ENCODE results near the gene FSD2. TPM values are rescaled to one million over a fixed set of nuclear protein-coding genes. Genes with fewer than 3 reads are reported as not detected.

The FSD2 gene
- total and polyA plus RNA-seq, 2 of the 8 experiments (the other 6 are each of a cell fraction or from before 2014, with no cell fraction given): 0.02 TPM; not detected in 1

- FAIRE-seq (no peak), DNase-seq (ENCODE audit: low read depth in 1 of 2, low spot score in 2 of 2) (no peak)
- H2BK5ac ChIP-seq (ENCODE audit: low read depth, low read length): no peak overlapping the region
- no peak overlapping the region for H4K5ac ChIP-seq (ENCODE audit: insufficient read length, low read depth, low read length)
- no peak overlapping the region for H3K4me2 ChIP-seq (ENCODE audit: insufficient read depth in 1 of 2, low read depth in 2 of 2, low read length in 2 of 2)
- H4K8ac ChIP-seq (ENCODE audit: extremely low read depth, insufficient read depth, low read length): no peak overlapping the region
- H3K9me3 ChIP-seq (ENCODE audit: insufficient read depth in 2 of 2, low read depth in 1 of 2, low read length in 1 of 2): no peaks in the 10 kb centered on the region
- H2AK5ac ChIP-seq (ENCODE audit: low read depth, low read length): no peak overlapping the region
- peaks cover 4 to 26% of the 10 kb centered on the region in 2 experiments; a peak in 3 of 4 replicates for H3K79me2 ChIP-seq (ENCODE audit: control insufficient read depth in 1 of 2, insufficient read depth in 2 of 2, low read length in 2 of 2)
- H2AFZ ChIP-seq (ENCODE audit: low read length): no peak overlapping the region
- no peaks in the 10 kb centered on the region for H3K27me3 ChIP-seq (replicated peaks in 1 of 4; ENCODE audit: control insufficient read depth in 3 of 4, extremely low read depth in 1 of 4, insufficient read depth in 3 of 4, low read length in 3 of 4)
- peaks cover 6% of the 10 kb centered on the region; the same call in 1 of the 2 replicates for H3K79me1 ChIP-seq (ENCODE audit: low read depth, low read length)
- CTCF ChIA-PET (ENCODE audit: partially characterized antibody): interaction anchor here (1.0 kb wide), 1 partner anchor 10 kb away, joined by 3 read pairs; no protein-coding TSS in a partner anchor
- POLR2A ChIA-PET (ENCODE audit: partially characterized antibody): interaction anchor here (1.3 kb wide), 1 partner anchor 49 kb away, joined by 4 read pairs; no protein-coding TSS in a partner anchor
- H3K4me3 ChIP-seq (ENCODE audit: extremely low read depth in 1 of 4, insufficient read depth in 2 of 4, low read depth in 3 of 4, low read length in 4 of 4): no peak overlapping the region
- H4K20me1 ChIP-seq (replicated peaks in 1 of 2; ENCODE audit: control insufficient read depth in 1 of 2, insufficient read depth in 2 of 2, low read length in 2 of 2): peaks cover 0 to 2% of the 10 kb centered on the region in 2 experiments
- no peak overlapping the region for H4K91ac ChIP-seq (replicated peaks; ENCODE audit: insufficient read length, low read length)
- no peak overlapping the region for H3K23ac ChIP-seq (ENCODE audit: insufficient read length)
- H3K56ac ChIP-seq (replicated peaks; ENCODE audit: insufficient read length, low read depth, low read length): no peak overlapping the region
- no peak overlapping the region for H2BK20ac ChIP-seq (ENCODE audit: low read length)
- no peaks in the 10 kb centered on the region; a peak in 1 of 8 replicates for H3K36me3 ChIP-seq (ENCODE audit: control insufficient read depth in 2 of 4, insufficient read depth in 4 of 4, low read length in 3 of 4)
- no peak overlapping the region for H3K4ac ChIP-seq (replicated peaks; ENCODE audit: insufficient read length, low read depth, low read length)
- H3K27ac ChIP-seq (ENCODE audit: low read depth, low read length): no peak overlapping the region
- no peak overlapping the region for H3K9ac ChIP-seq (replicated peaks in 1 of 4; ENCODE audit: extremely low read depth in 1 of 4, low read depth in 3 of 4, low read length in 3 of 4)
- H3K4me1 ChIP-seq (replicated peaks in 1 of 4; ENCODE audit: control insufficient read depth in 3 of 4, insufficient read depth in 4 of 4, low read length in 3 of 4): peaks cover 0 to 5% (median 2%) of the 10 kb centered on the region in 4 experiments; a peak in 3 of 7 replicates
- H2BK120ac ChIP-seq (replicated peaks; ENCODE audit: low read depth, low read length): no peak overlapping the region
- H2BK15ac ChIP-seq (ENCODE audit: low read length): no peak overlapping the region
- peaks cover 6% of the 10 kb centered on the region; the same call in 1 of the 2 replicates for H3K23me2 ChIP-seq (ENCODE audit: low read depth, low read length)
- no peak overlapping the region for H2BK12ac ChIP-seq (ENCODE audit: low read depth, low read length)
- TF ChIP-seq TBP (IDR thresholded peaks at IDR 0.05; ENCODE audit: low read depth, low read length) (no peak), HDAC6 (IDR thresholded peaks at IDR 0.05; ENCODE audit: low read depth, low read length) (no peak), EP300 (IDR thresholded peaks at IDR 0.05; ENCODE audit: borderline replicate concordance in 1 of 2, low read depth in 2 of 2, low read length in 2 of 2) (no peak), NANOG (IDR thresholded peaks at IDR 0.05; ENCODE audit: insufficient read depth, low read depth, low read length, poor library complexity, severe bottlenecking) (no peak), SP4 (IDR thresholded peaks at IDR 0.05; ENCODE audit: low read length) (no peak), EZH2 (IDR thresholded peaks at IDR 0.05; ENCODE audit: low read depth, low read length, severe bottlenecking) (no peak), JUND (IDR thresholded peaks at IDR 0.05; ENCODE audit: low read length) (no peak), RFX5 (IDR thresholded peaks at IDR 0.05; ENCODE audit: borderline replicate concordance, low read depth, low read length) (no peak), BRCA1 (IDR thresholded peaks at IDR 0.05; ENCODE audit: low read depth, low read length) (no peak), CHD1 (IDR thresholded peaks at IDR 0.05; ENCODE audit: low read depth, low read length) (no peak), GABPA (IDR thresholded peaks at IDR 0.05; ENCODE audit: borderline replicate concordance, insufficient read depth, low read length) (no peak), ZNF274 (IDR thresholded peaks at IDR 0.05; ENCODE audit: borderline replicate concordance, extremely low read depth, low read length) (no peak), ATF3 (IDR thresholded peaks at IDR 0.05; ENCODE audit: insufficient read depth, low read depth, low read length) (no peak)
- H3K14ac ChIP-seq (ENCODE audit: insufficient read length): no peak overlapping the region
- no peak overlapping the region for H3K18ac ChIP-seq (ENCODE audit: extremely low read depth, low read length)
These were observed 57.6 kb downstream of the FSD2 start for GRCh38 chr15:82748315-82748714.
